Brain microvascular endothelial cell (primary cell): ENCODE measurements around the gene FAM117A.
A peak's percentile ranks its signal among the peaks of the same experiment; 100 is the strongest.

Experiments
- DNase-seq: peaks from one replicate; pipeline ENCODE4 v3.0.0-alpha.2; 2020
- H3K27ac ChIP-seq: fragments of 250-450 bp; sonication (Bioruptor Pico); 2 replicates; pipeline ENCODE4 v1.5.1; 2020; ENCODE audit warnings: mild to moderate bottlenecking, moderate library complexity
- H3K27me3 ChIP-seq: fragments of 250-450 bp; sonication (Bioruptor Pico); replicated peaks from 2 replicates; pipeline ENCODE4 v1.5.1; 2020; ENCODE audit warnings: mild to moderate bottlenecking
- H3K36me3 ChIP-seq: fragments of 250-450 bp; sonication (Bioruptor Pico); replicated peaks from 2 replicates; pipeline ENCODE4 v1.5.1; 2020; ENCODE audit warnings: mild to moderate bottlenecking
- H3K4me3 ChIP-seq: 2 replicates; pipeline ENCODE4 v1.5.1; 2011; ENCODE audit warnings: low read depth, mild to moderate bottlenecking, control low read depth, low read length, moderate library complexity
- in situ Hi-C: cut with HindIII; loops from 2 replicates; pipeline ENCODE4 v1.10.0; 2017; ENCODE audit warnings: low sequenced_read_pairs, low pct_ligation_motif_present
- TF ChIP-seq, protein P1 (sequence below): IDR thresholded peaks from 2 replicates; pipeline ENCODE4 v1.5.1; 2011; ENCODE audit warnings: low read depth, mild to moderate bottlenecking, moderate library complexity, low read length, control low read depth, inconsistent platforms; ENCODE audit errors: missing control alignments

FAM117A gene

DNA sequence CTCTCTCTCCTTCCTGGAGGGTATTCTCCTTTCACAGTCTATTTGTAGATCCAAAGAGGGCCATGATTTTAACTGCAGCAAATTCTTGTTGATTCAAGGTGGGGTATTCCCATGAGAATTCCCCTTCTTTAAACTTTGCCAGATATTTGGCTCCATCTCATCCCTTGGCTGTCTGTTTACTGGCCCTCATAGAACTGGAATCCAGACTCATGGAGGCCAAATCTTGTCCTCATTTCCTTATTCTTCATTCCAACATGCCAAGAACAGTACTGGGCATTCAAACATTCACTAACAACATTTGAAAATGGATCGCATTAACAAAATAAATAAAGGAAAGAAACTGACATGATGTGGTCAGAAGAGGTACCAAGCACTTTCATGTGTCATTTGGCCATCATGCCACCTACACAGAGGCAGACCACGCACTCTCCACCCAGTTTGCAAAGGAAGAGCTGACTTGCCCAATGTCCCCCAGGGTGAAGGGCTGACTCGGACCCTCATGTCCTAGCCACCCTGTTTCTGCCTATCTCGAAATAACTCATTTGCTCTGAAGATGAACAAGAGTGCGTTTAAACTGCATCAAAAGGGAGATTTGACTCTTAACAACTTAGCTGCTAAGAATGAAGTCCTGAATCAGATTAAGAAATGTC lies 33.0 kb downstream of the FAM117A start:
- Histone ChIP-seq H3K27me3 (no peaks in the 10 kb centered on the region), H3K27ac (no peak overlapping the region), H3K4me3 (no peak overlapping the region), H3K36me3 (no peaks in the 10 kb centered on the region)
- no peak for DNase-seq
- in situ Hi-C loops = no loop called here
- TF ChIP-seq, protein P1, sequence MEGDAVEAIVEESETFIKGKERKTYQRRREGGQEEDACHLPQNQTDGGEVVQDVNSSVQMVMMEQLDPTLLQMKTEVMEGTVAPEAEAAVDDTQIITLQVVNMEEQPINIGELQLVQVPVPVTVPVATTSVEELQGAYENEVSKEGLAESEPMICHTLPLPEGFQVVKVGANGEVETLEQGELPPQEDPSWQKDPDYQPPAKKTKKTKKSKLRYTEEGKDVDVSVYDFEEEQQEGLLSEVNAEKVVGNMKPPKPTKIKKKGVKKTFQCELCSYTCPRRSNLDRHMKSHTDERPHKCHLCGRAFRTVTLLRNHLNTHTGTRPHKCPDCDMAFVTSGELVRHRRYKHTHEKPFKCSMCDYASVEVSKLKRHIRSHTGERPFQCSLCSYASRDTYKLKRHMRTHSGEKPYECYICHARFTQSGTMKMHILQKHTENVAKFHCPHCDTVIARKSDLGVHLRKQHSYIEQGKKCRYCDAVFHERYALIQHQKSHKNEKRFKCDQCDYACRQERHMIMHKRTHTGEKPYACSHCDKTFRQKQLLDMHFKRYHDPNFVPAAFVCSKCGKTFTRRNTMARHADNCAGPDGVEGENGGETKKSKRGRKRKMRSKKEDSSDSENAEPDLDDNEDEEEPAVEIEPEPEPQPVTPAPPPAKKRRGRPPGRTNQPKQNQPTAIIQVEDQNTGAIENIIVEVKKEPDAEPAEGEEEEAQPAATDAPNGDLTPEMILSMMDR = no peak

DNA sequence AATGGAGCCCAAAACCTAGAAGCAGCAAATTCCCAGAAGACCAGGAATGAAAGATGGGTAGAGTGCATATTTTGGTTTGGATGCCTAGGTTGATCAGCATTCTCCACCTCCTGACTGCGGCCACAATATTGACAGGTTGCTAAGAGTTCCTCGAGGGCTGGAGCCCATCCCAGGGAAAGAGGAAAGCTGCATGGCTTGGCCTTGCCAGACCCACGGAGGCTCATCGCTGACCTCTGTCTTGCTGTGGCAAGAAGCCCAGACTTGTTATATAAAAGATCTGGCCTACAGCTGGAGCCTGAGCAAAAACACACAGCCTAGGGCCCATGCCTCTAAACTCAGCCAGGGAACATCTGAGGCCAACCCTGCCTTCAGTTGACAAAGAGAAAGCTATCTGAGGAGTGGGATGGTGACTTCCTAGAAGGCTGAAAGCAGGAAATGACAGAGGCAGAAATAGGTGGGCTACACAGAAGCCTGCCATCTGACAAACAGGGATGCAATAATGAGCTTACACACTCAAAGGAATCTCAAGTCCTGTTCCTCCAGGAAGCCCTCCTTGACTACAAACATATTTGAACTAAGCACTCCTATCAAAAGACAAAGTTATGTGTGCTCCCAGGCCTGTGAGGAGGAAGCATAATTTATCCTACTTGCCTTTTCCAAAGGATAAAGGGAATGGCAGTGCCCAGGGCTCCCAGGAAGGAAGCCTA lies 33.7 kb downstream of the FAM117A start:
- H3K36me3 ChIP-seq = no peaks in the 10 kb centered on the region
- no peaks in the 10 kb centered on the region for H3K27me3 ChIP-seq
- no peak overlapping the region for H3K4me3 ChIP-seq
- no peak overlapping the region for H3K27ac ChIP-seq
- peak; percentile 40 for DNase-seq
- in situ Hi-C loops = no loop called here
- TF ChIP-seq, protein P1 = no peak

DNA sequence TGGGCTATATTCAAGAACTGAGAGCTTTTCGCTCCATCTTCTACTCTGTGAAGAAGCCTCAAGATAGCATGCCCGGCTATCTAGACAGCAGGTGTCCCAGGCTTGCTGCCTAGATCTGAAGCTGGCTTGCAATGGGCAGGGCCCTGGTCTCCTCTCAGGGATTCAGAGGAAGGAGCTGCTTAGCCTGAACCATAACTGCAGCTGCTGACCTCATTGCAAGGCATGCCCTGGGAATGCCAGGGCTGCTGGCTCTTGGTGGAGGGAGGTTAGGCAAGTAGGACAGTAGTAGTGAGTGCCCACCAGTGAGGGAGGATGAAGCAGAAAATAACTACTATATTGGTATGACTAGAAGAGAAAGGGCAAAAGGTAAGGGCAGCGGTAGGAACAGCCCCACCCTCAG lies 34.9 kb downstream of the FAM117A start:
- H3K4me3 ChIP-seq = no peak overlapping the region
- DNase-seq = no peak
- no peaks in the 10 kb centered on the region for H3K36me3 ChIP-seq
- TF ChIP-seq, protein P1 = no peak
- H3K27me3 ChIP-seq = no peaks in the 10 kb centered on the region
- in situ Hi-C loops = no loop called here
- no peak overlapping the region for H3K27ac ChIP-seq

DNA sequence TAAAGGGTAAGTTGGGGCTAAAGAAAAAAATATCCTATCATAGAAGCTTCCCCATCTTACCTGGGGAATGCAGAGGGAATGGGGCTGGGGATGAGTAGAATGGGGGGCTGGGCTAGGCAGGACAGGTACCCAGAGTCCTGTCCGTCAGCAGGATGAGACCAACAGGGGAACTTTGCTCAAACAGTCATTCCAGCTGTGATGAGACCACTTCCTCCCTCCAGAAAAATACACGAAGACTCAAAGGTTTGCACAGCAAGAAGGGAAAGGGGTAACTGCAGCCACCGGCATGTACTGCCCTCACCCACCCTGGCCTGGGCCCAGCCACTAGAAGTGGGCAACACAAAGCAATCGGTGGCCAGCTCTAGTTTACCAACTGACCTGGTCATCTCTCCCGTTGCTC lies 35.5 kb downstream of the FAM117A start:
- no peak overlapping the region for H3K4me3 ChIP-seq
- in situ Hi-C loops = no loop called here
- no peak for DNase-seq
- H3K27ac ChIP-seq = no peak overlapping the region
- TF ChIP-seq, protein P1 = no peak
- no peaks in the 10 kb centered on the region for H3K27me3 ChIP-seq
- no peaks in the 10 kb centered on the region for H3K36me3 ChIP-seq

DNA sequence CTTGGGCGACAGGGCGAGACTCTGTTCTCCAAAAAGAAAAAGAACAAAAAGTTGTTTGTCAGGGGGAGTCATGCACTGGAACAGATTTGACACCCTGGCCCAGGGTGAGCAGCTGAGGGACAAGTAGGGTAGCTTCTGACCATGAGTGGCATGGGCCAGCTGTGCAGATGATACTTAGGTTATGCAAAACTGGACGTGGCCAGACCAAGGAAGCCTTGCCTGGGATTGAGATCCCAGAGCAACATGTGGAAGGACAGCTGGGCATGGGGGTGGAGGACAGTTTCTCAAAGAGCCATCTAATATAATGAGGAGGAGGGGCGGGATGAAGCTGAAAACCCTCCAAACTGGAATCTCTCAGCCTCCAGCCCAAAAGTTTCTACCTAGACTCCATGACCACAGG lies 36.6 kb downstream of the FAM117A start:
- no peak overlapping the region for H3K27ac ChIP-seq
- no peaks in the 10 kb centered on the region for H3K27me3 ChIP-seq
- TF ChIP-seq, protein P1 = no peak
- H3K36me3 ChIP-seq = no peaks in the 10 kb centered on the region
- in situ Hi-C loops = no loop called here
- no peak overlapping the region for H3K4me3 ChIP-seq
- no peak for DNase-seq
